ENCODE measurements around the gene LASP1.

The LASP1 gene

GRCh38 chr17:38857271-38857670 lies 12.6 kb upstream of the LASP1 start:
- no peak overlapping the region for H3K27ac ChIP-seq (ENCODE audit: low read depth, low read length)
- no peaks in the 10 kb centered on the region for H3K27me3 ChIP-seq (ENCODE audit: control insufficient read depth, low read length)
- TF ChIP-seq CTCF (IDR thresholded peaks at IDR 0.05; ENCODE audit: low read depth, low read length, poor library complexity, severe bottlenecking), result no peak
- TF ChIP-seq EZH2phosphoT487 (IDR thresholded peaks at IDR 0.05; ENCODE audit: borderline replicate concordance, low read length), result no peak
- peaks cover 6% of the 10 kb centered on the region for H3K4me1 ChIP-seq (ENCODE audit: control insufficient read depth, low read length)
- peaks cover 12% of the 10 kb centered on the region for H3K36me3 ChIP-seq (ENCODE audit: control insufficient read depth, low read length)
- no peaks in the 10 kb centered on the region for H3K9me3 ChIP-seq (ENCODE audit: control insufficient read depth, insufficient read depth, low read length)
- H4K20me1 ChIP-seq (ENCODE audit: control insufficient read depth, insufficient read depth, low read depth, low read length), result peaks cover 6% of the 10 kb centered on the region
- H3K4me2 ChIP-seq (ENCODE audit: low read length), result no peak overlapping the region
- H3F3A ChIP-seq (ENCODE audit: control insufficient read depth, insufficient read depth), result peaks cover 12% of the 10 kb centered on the region
- no peaks in the 10 kb centered on the region for H3K9me2 ChIP-seq (replicated peaks; ENCODE audit: control insufficient read depth, low read length)
- no peak overlapping the region for H3K4me3 ChIP-seq (ENCODE audit: low read length)
- peaks cover 13% of the 10 kb centered on the region for H3K79me2 ChIP-seq (ENCODE audit: control insufficient read depth, low read length)

GRCh38 chr17:38861399-38861843 lies 8.4 kb upstream of the LASP1 start:
- Histone ChIP-seq H3K4me2 (ENCODE audit: low read length) (no peak overlapping the region), H3F3A (ENCODE audit: control insufficient read depth, insufficient read depth) (peaks cover 4% of the 10 kb centered on the region; the same call in 1 of the 2 replicates), H3K79me2 (ENCODE audit: control insufficient read depth, low read length) (no peaks in the 10 kb centered on the region), H3K27ac (ENCODE audit: low read depth, low read length) (no peak overlapping the region), H3K4me3 (ENCODE audit: low read length) (no peak overlapping the region), H4K20me1 (ENCODE audit: control insufficient read depth, insufficient read depth, low read depth, low read length) (no peaks in the 10 kb centered on the region), H3K9me3 (ENCODE audit: control insufficient read depth, insufficient read depth, low read length) (no peaks in the 10 kb centered on the region), H3K4me1 (ENCODE audit: control insufficient read depth, low read length) (peaks cover 12% of the 10 kb centered on the region), H3K27me3 (ENCODE audit: control insufficient read depth, low read length) (no peaks in the 10 kb centered on the region), H3K36me3 (ENCODE audit: control insufficient read depth, low read length) (no peaks in the 10 kb centered on the region), H3K9me2 (replicated peaks; ENCODE audit: control insufficient read depth, low read length) (no peaks in the 10 kb centered on the region)
- TF ChIP-seq EZH2phosphoT487 (IDR thresholded peaks at IDR 0.05; ENCODE audit: borderline replicate concordance, low read length), result no peak
- TF ChIP-seq CTCF (IDR thresholded peaks at IDR 0.05; ENCODE audit: low read depth, low read length, poor library complexity, severe bottlenecking), result no peak

GRCh38 chr17:38864636-38865398 lies 5.0 kb upstream of the LASP1 start:
- Histone ChIP-seq H3K9me2 (replicated peaks; ENCODE audit: control insufficient read depth, low read length) (no peaks in the 10 kb centered on the region), H3K27ac (ENCODE audit: low read depth, low read length) (no peak overlapping the region), H3K9me3 (ENCODE audit: control insufficient read depth, insufficient read depth, low read length) (no peaks in the 10 kb centered on the region), H3K4me3 (ENCODE audit: low read length) (no peak overlapping the region), H3F3A (ENCODE audit: control insufficient read depth, insufficient read depth) (peaks cover 22% of the 10 kb centered on the region), H3K4me2 (ENCODE audit: low read length) (no peak overlapping the region), H3K4me1 (ENCODE audit: control insufficient read depth, low read length) (peaks cover 27% of the 10 kb centered on the region), H4K20me1 (ENCODE audit: control insufficient read depth, insufficient read depth, low read depth, low read length) (no peaks in the 10 kb centered on the region), H3K79me2 (ENCODE audit: control insufficient read depth, low read length) (no peaks in the 10 kb centered on the region), H3K27me3 (ENCODE audit: control insufficient read depth, low read length) (no peaks in the 10 kb centered on the region), H3K36me3 (ENCODE audit: control insufficient read depth, low read length) (0 out of 2 replicates have a peak, but pooled peaks cover 3% of the 10 kb centered on the region)
- no peak for TF ChIP-seq CTCF (IDR thresholded peaks at IDR 0.05; ENCODE audit: low read depth, low read length, poor library complexity, severe bottlenecking)
- TF ChIP-seq EZH2phosphoT487 (IDR thresholded peaks at IDR 0.05; ENCODE audit: borderline replicate concordance, low read length), result no peak

All from DOHH2 (cell line).